GM18951 (cell line): ENCODE data around the gene WRNIP1.

Experiments used
- POLR2A ChIP-seq: IDR thresholded peaks from 4 replicates; pipeline ENCODE4 v1.6.1; 2011; ENCODE audit warnings: mild to moderate bottlenecking; ENCODE audit not compliant: insufficient read length, insufficient read depth; ENCODE audit errors: extremely low read depth
- in situ Hi-C: fragments of 300-500 bp; cut with MboI; formaldehyde crosslinking; loops from one replicate; pipeline ENCODE4 v1.12.0; 2022; ENCODE audit warnings: low sequenced_read_pairs, mixed read lengths, inconsistent platforms; ENCODE audit not compliant: unreplicated experiment

The WRNIP1 gene

DNA sequence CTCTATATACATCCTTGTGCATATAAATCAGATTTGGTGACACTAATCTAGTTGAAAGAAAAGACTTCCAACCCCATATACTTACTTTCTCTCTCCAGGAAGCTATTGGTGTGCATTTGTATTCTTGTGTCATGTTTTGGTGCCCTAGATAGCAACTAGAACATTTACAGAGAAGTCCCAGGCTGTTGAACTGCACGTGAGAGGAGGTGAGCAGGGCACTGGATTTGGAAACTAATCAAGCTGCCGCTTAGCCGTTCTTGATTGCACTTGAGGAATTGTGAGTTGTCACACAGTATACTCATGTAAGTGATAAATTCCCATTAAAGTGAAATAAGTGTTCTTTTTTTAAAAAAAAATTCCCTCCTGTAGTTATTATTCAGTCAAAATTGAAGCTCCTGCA, 7.6 kb downstream of the WRNIP1 start:
- TF ChIP-seq POLR2A = no peak
- in situ Hi-C loops = no loop called here

DNA sequence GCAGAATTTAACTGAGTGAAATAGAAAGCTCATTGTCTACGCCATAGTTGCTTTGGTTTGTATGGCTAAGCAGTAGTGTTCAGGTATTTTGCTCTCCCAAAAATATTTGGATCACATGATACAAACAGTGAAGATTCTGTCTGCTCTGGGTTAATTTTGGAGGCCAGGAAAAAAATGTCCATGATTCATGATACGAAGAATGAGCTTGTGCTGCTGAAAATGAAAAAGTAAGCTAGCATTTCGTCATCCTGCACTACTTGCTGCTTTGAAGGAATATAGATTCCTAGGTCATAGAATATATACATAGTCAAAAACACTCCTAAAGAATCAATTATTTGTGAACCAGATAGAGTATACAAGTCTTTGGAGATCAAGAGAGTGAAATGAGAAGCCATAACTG, 8.3 kb downstream of the WRNIP1 start:
- no peak for TF ChIP-seq POLR2A
- in situ Hi-C loops = no loop called here

DNA sequence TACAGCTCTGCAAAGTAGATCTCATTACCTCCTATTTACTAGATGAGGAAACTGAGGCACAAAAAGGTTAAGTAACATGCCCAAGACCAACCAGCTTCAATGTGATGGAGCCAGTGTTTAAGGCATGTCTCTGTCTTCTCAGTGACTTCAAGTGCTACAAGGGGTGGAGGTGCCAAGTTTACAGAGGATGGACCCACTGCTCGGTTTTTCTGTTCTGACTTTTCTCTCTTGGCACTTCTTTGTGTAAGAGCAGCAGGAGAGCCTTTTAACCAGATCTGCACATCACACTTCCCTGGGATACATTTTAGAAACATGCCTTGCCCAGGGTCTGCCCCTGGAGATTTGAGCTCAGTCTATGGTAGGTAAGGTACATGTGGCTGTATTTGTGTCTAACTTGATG, 9.8 kb downstream of the WRNIP1 start:
- in situ Hi-C loops = no loop called here
- no peak for TF ChIP-seq POLR2A

DNA sequence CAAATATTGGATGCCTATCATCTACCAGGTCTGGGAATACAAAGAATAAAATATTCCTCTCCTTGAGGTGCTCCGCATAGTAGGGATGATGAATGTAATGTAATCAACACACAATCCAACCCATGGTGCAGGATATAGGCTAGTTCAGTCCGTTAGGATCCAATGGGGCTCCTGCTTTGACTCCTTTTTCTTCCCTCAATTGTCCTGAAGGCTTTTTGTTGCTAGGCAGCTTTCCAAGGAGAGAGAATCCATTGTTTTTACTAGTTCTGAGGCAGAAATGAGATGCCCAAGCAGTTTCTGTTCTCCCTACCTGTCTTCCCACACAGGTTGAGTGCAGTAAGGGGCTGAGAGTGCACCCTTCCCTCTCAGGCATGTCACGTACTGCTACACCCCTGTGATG, 12.1 kb downstream of the WRNIP1 start:
- no peak for TF ChIP-seq POLR2A
- in situ Hi-C loops = no loop called here

DNA sequence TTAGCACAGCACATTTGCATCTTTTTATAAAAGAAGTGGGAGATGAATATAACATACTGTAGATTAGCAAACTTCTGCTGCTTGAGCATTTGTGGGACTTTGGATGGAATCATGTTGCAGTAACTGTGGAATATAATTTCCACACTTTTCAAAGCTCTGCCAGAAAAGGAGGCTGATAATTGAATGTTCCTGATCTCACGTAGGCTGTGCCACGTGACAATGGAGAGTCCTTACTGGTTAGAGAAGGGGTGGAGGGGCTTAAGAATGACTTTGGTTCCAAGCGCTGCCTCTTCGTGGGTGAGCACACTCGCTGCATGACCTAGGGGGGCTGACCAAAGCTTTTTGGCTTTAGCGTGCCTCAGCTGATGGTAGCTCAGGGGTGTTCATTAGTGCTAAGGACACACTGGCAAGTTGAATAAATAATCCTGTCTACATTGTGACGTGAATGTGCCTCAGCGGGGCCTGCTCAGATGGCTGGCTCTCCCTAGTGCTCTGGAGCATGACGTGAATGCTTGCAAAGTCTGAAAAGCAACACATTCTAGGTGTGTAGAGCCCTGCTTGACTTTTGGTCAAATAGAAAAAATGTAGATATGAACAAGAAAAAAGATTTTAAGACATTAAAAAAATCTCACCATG, 15.0 kb downstream of the WRNIP1 start:
- in situ Hi-C loops = no loop called here
- no peak for TF ChIP-seq POLR2A

DNA sequence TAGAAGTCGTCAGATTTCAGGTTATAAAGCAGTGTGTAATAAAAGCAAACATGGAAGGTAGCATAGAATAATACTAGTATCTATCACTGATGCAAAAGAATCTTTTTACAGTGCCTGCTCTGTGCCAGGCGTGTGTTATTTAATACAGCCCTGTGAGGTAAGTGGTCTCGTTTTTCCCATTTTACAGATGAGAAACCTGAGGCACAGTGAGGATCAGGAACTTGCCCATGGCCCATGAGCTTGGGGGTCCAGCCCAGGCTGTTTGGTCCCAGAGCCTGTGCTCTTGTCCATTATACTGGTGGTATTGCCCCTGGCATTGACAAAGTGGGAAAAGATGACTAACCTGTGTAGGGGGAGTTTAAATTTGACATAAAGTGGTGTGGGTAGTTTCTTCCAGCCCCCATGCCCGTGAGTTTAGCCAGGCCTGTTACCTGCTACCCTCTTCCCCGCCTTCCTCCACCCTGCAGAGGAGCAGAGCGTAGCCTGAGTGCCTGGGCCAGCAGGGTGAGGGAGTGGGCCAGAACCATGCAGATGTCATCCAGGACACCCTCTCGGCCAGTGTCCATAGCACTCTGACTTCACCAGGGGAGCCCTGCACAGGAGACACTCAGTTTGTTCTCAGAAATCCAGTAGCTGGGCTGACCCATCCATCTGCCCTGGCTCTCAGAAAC, 16.6 kb downstream of the WRNIP1 start:
- in situ Hi-C loops = no loop called here
- TF ChIP-seq POLR2A = no peak

DNA sequence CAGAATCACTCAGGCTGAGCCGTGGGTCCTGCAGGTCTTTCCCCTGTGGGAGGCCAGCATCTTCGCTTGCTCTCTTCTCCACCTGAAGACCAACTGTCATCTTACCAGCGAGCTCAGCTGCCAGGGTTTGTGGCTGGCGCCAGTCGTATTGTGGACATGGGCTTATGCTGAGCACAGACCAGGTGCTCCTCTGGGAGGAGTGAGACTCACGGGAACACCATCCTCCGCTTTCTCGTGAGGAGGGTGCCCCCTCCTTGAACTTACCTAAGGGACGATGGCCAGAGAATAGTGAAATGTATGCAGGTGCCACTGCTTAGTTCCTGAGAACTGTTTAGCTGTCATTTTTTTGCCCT, 17.1 kb downstream of the WRNIP1 start:
- TF ChIP-seq POLR2A = no peak
- in situ Hi-C loops = no loop called here

DNA sequence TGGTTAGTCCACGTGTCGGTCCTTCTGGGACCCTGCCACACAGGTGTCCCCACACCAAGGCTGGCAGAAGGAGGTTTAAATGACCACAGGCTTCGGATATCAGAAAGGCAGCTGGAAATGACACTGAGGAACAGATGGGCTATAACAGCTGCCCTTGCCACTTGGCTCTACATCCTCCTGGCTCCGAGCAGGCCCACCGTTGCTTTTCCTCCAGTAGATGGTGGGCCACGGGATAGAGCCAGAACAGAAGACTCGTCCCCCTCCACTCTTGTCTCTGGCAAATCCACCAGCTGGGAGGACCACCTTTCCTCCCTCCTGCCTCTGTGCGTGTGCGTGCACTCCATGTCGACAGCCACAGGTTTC, 17.6 kb downstream of the WRNIP1 start:
- in situ Hi-C loops = no loop called here
- TF ChIP-seq POLR2A = no peak

DNA sequence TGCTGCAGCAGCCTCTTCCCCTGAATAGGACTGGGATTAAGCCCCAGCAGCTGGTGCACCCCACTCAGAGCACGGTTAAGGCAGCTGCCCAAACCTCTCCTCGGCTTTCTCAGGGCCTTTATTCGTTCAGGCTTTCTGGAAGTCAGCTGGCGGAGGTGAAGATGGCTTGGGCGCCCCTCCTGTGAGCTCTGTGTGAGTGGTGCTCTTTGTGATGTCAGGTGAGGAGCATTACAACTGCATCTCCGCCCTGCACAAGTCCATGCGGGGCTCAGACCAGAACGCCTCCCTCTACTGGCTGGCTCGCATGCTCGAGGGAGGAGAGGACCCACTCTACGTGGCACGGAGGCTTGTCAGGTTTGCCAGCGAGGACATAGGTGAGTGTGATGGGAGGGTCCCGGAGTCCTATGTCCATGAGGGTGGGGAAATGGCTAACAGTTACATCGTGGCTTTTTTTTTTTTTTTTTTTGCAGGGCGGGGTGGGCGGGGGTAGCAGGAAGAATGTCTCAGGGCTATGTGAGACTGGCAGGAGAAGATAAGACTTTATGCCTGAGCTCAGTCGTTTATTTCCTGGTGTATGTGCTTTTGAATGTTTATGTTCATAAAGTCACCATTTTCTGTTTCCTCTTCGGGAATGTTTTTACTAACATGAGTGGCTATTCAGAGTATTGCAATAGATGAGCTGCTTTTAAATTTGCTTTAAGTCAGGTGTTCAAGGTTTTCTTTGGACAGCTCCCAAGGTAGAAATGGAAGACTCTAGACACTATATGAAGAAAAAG, 18.2 kb downstream of the WRNIP1 start:
- no peak for TF ChIP-seq POLR2A
- in situ Hi-C loops = no loop called here

DNA sequence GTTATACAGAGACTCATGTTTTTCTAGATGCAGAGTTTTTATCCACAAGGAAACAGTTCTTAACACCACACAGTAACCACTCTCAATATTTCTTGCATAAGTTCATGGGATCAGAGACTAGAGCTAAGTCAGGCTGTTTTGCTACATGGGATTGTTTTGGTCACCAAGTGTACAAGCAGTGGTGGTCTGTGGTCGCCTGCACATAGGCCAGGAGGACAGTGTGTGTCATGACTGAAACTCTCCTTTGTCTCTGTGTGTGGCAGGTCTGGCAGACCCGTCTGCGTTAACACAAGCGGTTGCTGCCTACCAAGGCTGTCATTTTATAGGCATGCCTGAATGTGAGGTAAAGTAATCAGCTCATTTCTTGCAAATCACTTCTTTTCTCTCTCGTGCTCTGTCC, 18.9 kb downstream of the WRNIP1 start:
- in situ Hi-C loops = no loop called here
- TF ChIP-seq POLR2A = no peak

DNA sequence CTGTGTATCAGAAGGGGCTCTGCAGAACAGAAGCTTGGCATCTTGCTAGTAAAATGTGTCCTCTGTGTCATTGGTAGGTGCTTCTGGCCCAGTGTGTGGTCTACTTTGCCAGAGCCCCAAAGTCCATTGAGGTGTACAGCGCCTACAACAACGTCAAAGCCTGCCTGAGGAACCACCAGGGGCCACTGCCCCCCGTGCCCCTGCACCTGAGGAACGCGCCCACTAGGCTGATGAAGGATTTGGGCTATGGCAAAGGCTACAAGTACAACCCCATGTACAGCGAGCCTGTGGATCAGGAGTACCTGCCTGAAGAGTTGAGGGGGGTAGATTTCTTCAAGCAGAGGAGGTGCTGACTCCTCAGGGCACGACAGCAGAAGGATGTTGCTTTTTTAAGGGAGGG, 19.7 kb downstream of the WRNIP1 start:
- in situ Hi-C loops = no loop called here
- TF ChIP-seq POLR2A = no peak

DNA sequence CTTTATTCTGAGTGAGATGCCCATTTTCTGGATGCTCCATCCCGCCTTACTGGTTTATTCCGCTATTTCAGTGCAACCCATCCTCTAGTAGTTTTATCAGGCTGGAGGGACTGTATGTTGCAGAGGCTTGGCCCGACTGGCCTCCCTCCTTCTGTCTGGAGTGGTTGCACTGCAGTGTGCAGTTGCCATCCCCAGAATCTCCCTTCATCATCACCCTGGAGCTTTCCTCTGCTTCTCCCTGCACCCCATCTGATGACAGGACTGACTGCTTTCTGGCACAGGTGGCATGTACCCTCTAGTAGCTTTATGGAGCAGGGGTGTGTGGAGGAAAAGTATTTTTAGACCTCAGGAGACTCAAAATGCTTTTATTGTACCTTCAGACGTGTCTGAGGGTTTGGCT, 21.1 kb downstream of the WRNIP1 start:
- in situ Hi-C loops = no loop called here
- TF ChIP-seq POLR2A = no peak

DNA sequence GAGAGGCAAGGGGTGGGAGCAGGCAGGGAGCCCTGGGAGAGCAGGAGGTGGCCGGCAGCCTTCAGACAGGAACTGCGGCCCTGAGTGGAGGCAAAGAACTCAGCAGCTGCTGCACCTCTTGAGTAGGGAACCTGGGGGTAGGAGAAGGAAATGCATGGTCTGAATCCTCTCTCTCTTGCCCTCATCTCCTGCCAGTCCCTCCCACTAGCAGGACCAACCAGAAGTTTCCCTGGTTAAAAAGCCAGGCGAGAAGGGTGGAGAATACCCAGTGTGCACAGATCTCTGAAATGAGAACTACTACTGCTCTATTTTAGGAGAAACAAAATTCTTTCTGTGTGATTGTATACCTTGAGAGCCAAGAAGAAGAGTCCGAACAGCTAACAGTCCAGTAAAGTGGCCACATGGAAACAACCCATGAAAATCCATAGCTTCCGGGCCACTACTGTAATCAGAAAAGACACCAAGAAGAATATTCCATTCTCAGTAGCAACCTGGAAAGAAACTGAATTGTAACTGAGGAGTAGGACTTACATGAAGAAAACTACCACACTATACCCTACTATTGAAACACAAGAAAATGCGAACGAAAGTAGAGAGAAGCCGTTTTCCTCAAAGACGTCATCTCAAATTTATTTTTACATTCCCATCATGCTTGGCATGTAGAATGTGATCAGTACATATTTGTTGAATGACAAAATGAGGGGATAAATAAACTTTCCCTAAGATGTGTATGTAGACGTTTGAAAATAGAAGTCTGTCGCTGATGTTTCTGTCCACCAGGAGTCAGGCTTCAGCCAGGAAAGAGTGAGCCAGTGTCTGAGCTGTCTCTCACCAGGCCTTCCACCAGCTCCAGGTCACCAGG, 25.6 kb downstream of the WRNIP1 start:
- in situ Hi-C loops = no loop called here

More for the DNA sequence above, 25.6 kb downstream of the WRNIP1 start:
- TF ChIP-seq POLR2A = no peak
